ENCODE measurements around the gene SPO11. TPM values are rescaled to one million over a fixed set of nuclear protein-coding genes. Genes with fewer than 3 reads are reported as not detected.
A peak's percentile ranks its signal among the peaks of the same experiment; 100 is the strongest.
"Not testable (repeated sequence)": the region's sequence is repeated elsewhere in the genome, so short reads cannot be mapped to it uniquely, and the experiment has no call there.

The SPO11 gene
- total RNA-seq, 4 donors from 2014 or later: not detected

GRCh38 chr20:57335392-57335791, 5.8 kb downstream of the SPO11 start:
- Histone ChIP-seq H3K27ac (replicated peaks in 1 of 4) (no peak overlapping the region), H3K36me3 (no peaks in the 10 kb centered on the region), H3K27me3 (peaks cover 0 to 21% (median 0%) of the 10 kb centered on the region in 4 donors), H3K4me3 (no peak overlapping the region), H3K9me3 (no peaks in the 10 kb centered on the region), H3K4me1 (peaks cover 0 to 11% (median 6%) of the 10 kb centered on the region in 4 donors)
- intact Hi-C loops (cut with DNase I): no loop called here
- TF ChIP-seq, protein P1, sequence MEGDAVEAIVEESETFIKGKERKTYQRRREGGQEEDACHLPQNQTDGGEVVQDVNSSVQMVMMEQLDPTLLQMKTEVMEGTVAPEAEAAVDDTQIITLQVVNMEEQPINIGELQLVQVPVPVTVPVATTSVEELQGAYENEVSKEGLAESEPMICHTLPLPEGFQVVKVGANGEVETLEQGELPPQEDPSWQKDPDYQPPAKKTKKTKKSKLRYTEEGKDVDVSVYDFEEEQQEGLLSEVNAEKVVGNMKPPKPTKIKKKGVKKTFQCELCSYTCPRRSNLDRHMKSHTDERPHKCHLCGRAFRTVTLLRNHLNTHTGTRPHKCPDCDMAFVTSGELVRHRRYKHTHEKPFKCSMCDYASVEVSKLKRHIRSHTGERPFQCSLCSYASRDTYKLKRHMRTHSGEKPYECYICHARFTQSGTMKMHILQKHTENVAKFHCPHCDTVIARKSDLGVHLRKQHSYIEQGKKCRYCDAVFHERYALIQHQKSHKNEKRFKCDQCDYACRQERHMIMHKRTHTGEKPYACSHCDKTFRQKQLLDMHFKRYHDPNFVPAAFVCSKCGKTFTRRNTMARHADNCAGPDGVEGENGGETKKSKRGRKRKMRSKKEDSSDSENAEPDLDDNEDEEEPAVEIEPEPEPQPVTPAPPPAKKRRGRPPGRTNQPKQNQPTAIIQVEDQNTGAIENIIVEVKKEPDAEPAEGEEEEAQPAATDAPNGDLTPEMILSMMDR (IDR thresholded peaks at IDR 0.05): no peak
- TF ChIP-seq POLR2A (IDR thresholded peaks at IDR 0.05; ENCODE audit: low read depth): no peak
- no peak for TF ChIP-seq EP300 (IDR thresholded peaks at IDR 0.05)
- TF ChIP-seq POLR2AphosphoS5 (IDR thresholded peaks at IDR 0.05): no peak
- WGBS: 83% methylated on average over 2 of the region's 2 CpGs
- no peak for DNase-seq (ENCODE audit: extremely low spot score)

GRCh38 chr20:57341663-57342062, 12.1 kb downstream of the SPO11 start:
- peaks cover 0 to 12% (median 0%) of the 10 kb centered on the region in 4 donors for H3K27me3 ChIP-seq
- no peak overlapping the region for H3K4me3 ChIP-seq

DNA sequence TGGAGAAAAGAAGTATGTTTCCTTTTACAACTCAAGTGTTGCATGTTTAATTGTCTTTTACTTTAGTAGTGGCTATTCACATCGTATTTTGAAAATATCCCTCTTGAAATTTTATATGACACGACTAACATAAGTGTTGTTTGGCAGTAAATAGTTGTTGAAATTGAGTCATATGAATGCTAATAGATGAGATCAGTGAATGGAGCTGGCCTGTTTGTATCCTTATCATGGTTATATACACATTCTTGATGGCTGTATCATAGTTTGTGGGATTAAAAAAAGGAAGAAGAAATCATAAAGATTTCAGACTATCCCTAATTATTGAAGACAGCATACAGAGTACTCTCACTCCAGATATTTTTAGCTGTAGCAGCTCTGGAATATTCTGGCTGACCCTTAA, 13.2 kb downstream of the SPO11 start:
- Histone ChIP-seq H3K9me3 (no peaks in the 10 kb centered on the region), H3K36me3 (no peaks in the 10 kb centered on the region), H3K27ac (replicated peaks in 1 of 4) (no peak overlapping the region), H3K4me3 (no peak overlapping the region), H3K27me3 (peaks cover 0 to 17% (median 0%) of the 10 kb centered on the region in 4 donors), H3K4me1 (no peaks in the 10 kb centered on the region)
- TF ChIP-seq EP300 (IDR thresholded peaks at IDR 0.05) (no peak), POLR2AphosphoS5 (IDR thresholded peaks at IDR 0.05) (no peak), POLR2A (IDR thresholded peaks at IDR 0.05; ENCODE audit: low read depth) (no peak)
- TF ChIP-seq, protein P1 (IDR thresholded peaks at IDR 0.05): no peak
- WGBS: 62% methylated on average over 2 of the region's 2 CpGs
- intact Hi-C loops (cut with DNase I): no loop called here
- no peak for DNase-seq (ENCODE audit: extremely low spot score)

More at GRCh38 chr20:57341663-57342062, 12.1 kb downstream of the SPO11 start:
- DNase-seq (ENCODE audit: extremely low spot score): no peak
- Histone ChIP-seq H3K36me3 (no peaks in the 10 kb centered on the region), H3K27ac (replicated peaks in 1 of 4) (no peak overlapping the region), H3K9me3 (no peaks in the 10 kb centered on the region), H3K4me1 (no peaks in the 10 kb centered on the region)
- intact Hi-C loops (cut with DNase I): no loop called here
- WGBS: 78% methylated on average over 2 of the region's 2 CpGs
- TF ChIP-seq POLR2AphosphoS5 (IDR thresholded peaks at IDR 0.05) (no peak), POLR2A (IDR thresholded peaks at IDR 0.05; ENCODE audit: low read depth) (no peak), EP300 (IDR thresholded peaks at IDR 0.05) (no peak)
- TF ChIP-seq, protein P1 (IDR thresholded peaks at IDR 0.05): no peak

- Histone ChIP-seq H3K9me3 (no peaks in the 10 kb centered on the region), H3K4me1 (peaks cover 0 to 6% (median under 1%) of the 10 kb centered on the region in 4 donors), H3K36me3 (no peaks in the 10 kb centered on the region), H3K4me3 (no peak overlapping the region), H3K27ac (replicated peaks in 1 of 4) (no peak overlapping the region), H3K27me3 (peaks cover 0 to 16% (median 0%) of the 10 kb centered on the region in 4 donors)
- intact Hi-C loops (cut with DNase I): loop anchor here (1.0 to 5.0 kb wide), 2 partner anchors 256 to 794 kb away; no protein-coding TSS in a partner anchor
- 2% methylated on average over 4 of the region's 4 CpGs for WGBS
- DNase-seq (ENCODE audit: extremely low spot score): no peak
- TF ChIP-seq, protein P1 (IDR thresholded peaks at IDR 0.05): peak; percentile 70 to 81 (median 78)
- TF ChIP-seq POLR2A (IDR thresholded peaks at IDR 0.05; ENCODE audit: low read depth): no peak
These were observed 16.9 kb downstream of the SPO11 start for GRCh38 chr20:57346477-57346876.

DNA sequence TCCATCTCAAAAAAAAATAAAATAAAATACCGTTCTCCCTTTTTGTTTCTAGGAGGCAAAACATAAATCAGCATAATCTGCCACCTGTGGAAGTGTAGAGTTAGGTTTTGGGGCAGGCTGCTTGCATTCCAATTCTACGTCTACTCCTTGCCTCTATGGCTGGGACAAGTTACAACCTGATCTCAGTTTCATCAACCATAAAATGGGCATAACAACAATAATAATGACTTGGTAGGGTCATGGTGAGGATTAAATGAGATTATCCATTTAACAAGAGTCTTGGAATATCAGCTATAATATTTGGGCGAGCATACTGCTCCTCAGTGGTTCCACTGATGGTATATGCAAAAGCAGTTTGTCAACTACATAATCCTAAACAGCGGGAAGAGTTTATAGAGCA, 17.8 kb downstream of the SPO11 start:
- H3K27ac ChIP-seq (replicated peaks in 1 of 4): no peak overlapping the region
- WGBS: 82% methylated on average over 4 of the region's 4 CpGs
- intact Hi-C loops (cut with DNase I): loop anchor here (5.0 kb wide), 1 partner anchor 795 kb away; no protein-coding TSS in a partner anchor

GRCh38 chr20:57348200-57348921, 18.8 kb downstream of the SPO11 start:
- not testable (repeated sequence) for H3K9me3 ChIP-seq; H3K36me3 ChIP-seq; H3K4me3 ChIP-seq; DNase-seq (ENCODE audit: extremely low spot score); H3K27ac ChIP-seq (replicated peaks in 1 of 4)
- intact Hi-C loops (cut with DNase I): loop anchor here (5.0 kb wide), 1 partner anchor 796 kb away; no protein-coding TSS in a partner anchor
- WGBS: 71% methylated on average over 6 of the region's 47 CpGs
- H3K4me1 ChIP-seq: peaks cover 9 to 25% (median 16%) of the 10 kb centered on the region in 4 donors
- peaks cover 0 to 16% (median 0%) of the 10 kb centered on the region in 4 donors for H3K27me3 ChIP-seq

More for the DNA sequence above, 17.8 kb downstream of the SPO11 start:
- Histone ChIP-seq H3K36me3 (no peaks in the 10 kb centered on the region), H3K27me3 (peaks cover 0 to 16% (median 0%) of the 10 kb centered on the region in 4 donors), H3K4me1 (peaks cover 8 to 15% (median 9%) of the 10 kb centered on the region in 4 donors), H3K4me3 (no peak overlapping the region), H3K9me3 (no peaks in the 10 kb centered on the region)
- no peak for TF ChIP-seq EP300 (IDR thresholded peaks at IDR 0.05)
- TF ChIP-seq POLR2A (IDR thresholded peaks at IDR 0.05; ENCODE audit: low read depth): no peak
- TF ChIP-seq POLR2AphosphoS5 (IDR thresholded peaks at IDR 0.05): no peak
- TF ChIP-seq, protein P1 (IDR thresholded peaks at IDR 0.05): no peak
- DNase-seq (ENCODE audit: extremely low spot score): no peak

Data from esophagus muscularis mucosa (tissue), 4 donors.